ENCODE measurements around the gene FES. TPM values are rescaled to one million over a fixed set of nuclear protein-coding genes. Genes with fewer than 3 reads are reported as not detected.

The FES gene
- total and polyA plus RNA-seq, 2 of the 13 experiments (the other 11 are each of a cell fraction or from before 2014, with no cell fraction given) = 4.0 to 9.5 TPM

DNA sequence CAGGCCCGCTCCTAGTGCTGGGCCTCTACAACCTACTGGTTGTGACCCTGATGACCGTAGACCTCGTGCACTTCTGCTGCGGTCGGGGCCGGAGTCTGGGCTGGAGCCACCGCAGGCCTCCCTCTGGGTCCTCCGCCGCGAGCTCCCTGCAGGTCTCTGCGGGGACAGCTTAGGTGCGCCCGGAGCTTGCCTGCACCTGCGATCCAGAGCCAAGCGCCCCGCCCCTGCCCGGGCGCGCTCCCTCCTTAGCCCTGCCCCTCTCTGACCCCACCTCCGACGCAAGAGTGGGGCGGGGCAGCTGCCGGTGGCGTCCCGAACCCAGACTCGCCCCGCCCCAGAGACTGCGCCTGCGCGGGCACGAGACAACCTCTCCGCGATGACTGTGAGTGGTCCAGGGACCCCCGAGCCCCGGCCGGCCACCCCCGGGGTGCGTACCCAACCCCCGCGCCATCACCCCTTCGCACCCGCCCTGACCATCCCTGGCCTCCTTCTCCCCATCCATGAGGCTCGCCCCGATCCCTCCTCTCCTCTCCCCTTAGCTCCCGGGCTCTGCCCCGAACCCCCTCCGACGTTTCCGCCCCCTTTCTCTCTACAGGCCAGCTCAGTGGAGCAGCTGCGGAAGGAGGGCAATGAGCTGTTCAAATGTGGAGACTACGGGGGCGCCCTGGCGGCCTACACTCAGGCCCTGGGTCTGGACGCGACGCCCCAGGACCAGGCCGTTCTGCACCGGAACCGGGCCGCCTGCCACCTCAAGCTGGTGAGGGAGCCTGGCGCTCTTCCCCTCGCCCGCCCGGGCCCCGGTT, 50.8 kb downstream of the FES start, which contains the start of gene UNC45A (continued):
- TF ChIP-seq, protein P1, sequence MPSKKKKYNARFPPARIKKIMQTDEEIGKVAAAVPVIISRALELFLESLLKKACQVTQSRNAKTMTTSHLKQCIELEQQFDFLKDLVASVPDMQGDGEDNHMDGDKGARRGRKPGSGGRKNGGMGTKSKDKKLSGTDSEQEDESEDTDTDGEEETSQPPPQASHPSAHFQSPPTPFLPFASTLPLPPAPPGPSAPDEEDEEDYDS (CRISPR knock-in tag; IDR thresholded peaks at IDR 0.05) = peak; percentile 87
- TF ChIP-seq SALL2 (CRISPR knock-in tag; IDR thresholded peaks at IDR 0.05) = no peak
- TF ChIP-seq, protein P2, sequence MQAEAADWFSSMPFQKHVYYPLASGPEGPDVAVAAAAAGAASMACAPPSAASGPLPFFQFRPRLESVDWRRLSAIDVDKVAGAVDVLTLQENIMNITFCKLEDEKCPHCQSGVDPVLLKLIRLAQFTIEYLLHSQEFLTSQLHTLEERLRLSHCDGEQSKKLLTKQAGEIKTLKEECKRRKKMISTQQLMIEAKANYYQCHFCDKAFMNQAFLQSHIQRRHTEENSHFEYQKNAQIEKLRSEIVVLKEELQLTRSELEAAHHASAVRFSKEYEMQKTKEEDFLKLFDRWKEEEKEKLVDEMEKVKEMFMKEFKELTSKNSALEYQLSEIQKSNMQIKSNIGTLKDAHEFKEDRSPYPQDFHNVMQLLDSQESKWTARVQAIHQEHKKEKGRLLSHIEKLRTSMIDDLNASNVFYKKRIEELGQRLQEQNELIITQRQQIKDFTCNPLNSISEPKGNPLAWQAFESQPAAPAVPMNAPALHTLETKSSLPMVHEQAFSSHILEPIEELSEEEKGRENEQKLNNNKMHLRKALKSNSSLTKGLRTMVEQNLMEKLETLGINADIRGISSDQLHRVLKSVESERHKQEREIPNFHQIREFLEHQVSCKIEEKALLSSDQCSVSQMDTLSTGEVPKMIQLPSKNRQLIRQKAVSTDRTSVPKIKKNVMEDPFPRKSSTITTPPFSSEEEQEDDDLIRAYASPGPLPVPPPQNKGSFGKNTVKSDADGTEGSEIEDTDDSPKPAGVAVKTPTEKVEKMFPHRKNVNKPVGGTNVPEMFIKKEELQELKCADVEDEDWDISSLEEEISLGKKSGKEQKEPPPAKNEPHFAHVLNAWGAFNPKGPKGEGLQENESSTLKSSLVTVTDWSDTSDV (CRISPR knock-in tag; IDR thresholded peaks at IDR 0.05) = peak; percentile 54; the same call in 1 of the 2 replicates
- TF ChIP-seq TCF7L2 (IDR thresholded peaks at IDR 0.05; ENCODE audit: low read depth, low read length) = no peak
- peak; percentile 78; the same call in 1 of the 2 replicates for TF ChIP-seq NFKB2 (CRISPR knock-in tag; IDR thresholded peaks at IDR 0.05; ENCODE audit: borderline replicate concordance)
- TF ChIP-seq ZFY (CRISPR knock-in tag; IDR thresholded peaks at IDR 0.05) = peak; percentile 81
- TF ChIP-seq MIER3 (CRISPR knock-in tag; IDR thresholded peaks at IDR 0.05; ENCODE audit: borderline replicate concordance) = peak; percentile 38; the same call in 1 of the 2 replicates
- TF ChIP-seq PAWR (CRISPR knock-in tag; IDR thresholded peaks at IDR 0.05; ENCODE audit: borderline replicate concordance) = peak; percentile 26; the same call in 1 of the 2 replicates
- no peak for TF ChIP-seq REL (CRISPR knock-in tag; conservative IDR thresholded peaks at IDR 0.05)
- TF ChIP-seq, protein P3, sequence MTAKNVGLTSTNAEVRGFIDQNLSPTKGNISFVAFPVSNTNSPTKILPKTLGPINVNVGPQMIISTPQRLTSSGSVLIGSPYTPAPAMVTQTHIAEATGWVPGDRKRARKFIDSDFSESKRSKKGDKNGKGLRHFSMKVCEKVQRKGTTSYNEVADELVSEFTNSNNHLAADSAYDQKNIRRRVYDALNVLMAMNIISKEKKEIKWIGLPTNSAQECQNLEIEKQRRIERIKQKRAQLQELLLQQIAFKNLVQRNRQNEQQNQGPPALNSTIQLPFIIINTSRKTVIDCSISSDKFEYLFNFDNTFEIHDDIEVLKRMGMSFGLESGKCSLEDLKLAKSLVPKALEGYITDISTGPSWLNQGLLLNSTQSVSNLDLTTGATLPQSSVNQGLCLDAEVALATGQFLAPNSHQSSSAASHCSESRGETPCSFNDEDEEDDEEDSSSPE (CRISPR knock-in tag; IDR thresholded peaks at IDR 0.05) = peak; percentile 31; the same call in 1 of the 2 replicates
- peak; percentile 87 for TF ChIP-seq ZEB1 (IDR thresholded peaks at IDR 0.05; ENCODE audit: insufficient replicate concordance, low read depth)
- TF ChIP-seq FOXC1 (CRISPR knock-in tag; IDR thresholded peaks at IDR 0.05; ENCODE audit: borderline replicate concordance) = 0 out of 2 replicates have a peak, but pooled peaks have one; percentile 36
- peak; percentile 34; the same call in 1 of the 2 replicates for TF ChIP-seq DMAP1 (CRISPR knock-in tag; IDR thresholded peaks at IDR 0.05)
- TF ChIP-seq ERF (CRISPR knock-in tag; IDR thresholded peaks at IDR 0.05) = 0 out of 2 replicates have a peak, but pooled peaks have one; percentile 47
- TF ChIP-seq POLR2G (IDR thresholded peaks at IDR 0.05; ENCODE audit: low read depth, low read length) = peak; percentile 71
- TF ChIP-seq ZNF12 (CRISPR knock-in tag; IDR thresholded peaks at IDR 0.05) = no peak
- TF ChIP-seq, protein P4, sequence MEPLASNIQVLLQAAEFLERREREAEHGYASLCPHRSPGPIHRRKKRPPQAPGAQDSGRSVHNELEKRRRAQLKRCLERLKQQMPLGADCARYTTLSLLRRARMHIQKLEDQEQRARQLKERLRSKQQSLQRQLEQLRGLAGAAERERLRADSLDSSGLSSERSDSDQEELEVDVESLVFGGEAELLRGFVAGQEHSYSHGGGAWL (CRISPR knock-in tag; IDR thresholded peaks at IDR 0.05) = peak; percentile 62; the same call in 1 of the 2 replicates
- TF ChIP-seq RFXAP (CRISPR knock-in tag; IDR thresholded peaks at IDR 0.05; ENCODE audit: borderline replicate concordance) = peak; percentile 44; the same call in 1 of the 2 replicates
- no peak for TF ChIP-seq KAT2B (IDR thresholded peaks at IDR 0.05; ENCODE audit: borderline replicate concordance, low read depth, low read length)
- TF ChIP-seq RARA (CRISPR knock-in tag; IDR thresholded peaks at IDR 0.05) = peak; percentile 25; the same call in 1 of the 2 replicates
- 0 out of 2 replicates have a peak, but pooled peaks have one; percentile 46 for TF ChIP-seq SMAD9 (CRISPR knock-in tag; IDR thresholded peaks at IDR 0.05)
- TF ChIP-seq SP2 (CRISPR knock-in tag; IDR thresholded peaks at IDR 0.05) = 0 out of 2 replicates have a peak, but pooled peaks have one; percentile 14
- TF ChIP-seq SRY (CRISPR knock-in tag; IDR thresholded peaks at IDR 0.05) = peak; percentile 35; the same call in 1 of the 2 replicates
- TF ChIP-seq, protein P5, sequence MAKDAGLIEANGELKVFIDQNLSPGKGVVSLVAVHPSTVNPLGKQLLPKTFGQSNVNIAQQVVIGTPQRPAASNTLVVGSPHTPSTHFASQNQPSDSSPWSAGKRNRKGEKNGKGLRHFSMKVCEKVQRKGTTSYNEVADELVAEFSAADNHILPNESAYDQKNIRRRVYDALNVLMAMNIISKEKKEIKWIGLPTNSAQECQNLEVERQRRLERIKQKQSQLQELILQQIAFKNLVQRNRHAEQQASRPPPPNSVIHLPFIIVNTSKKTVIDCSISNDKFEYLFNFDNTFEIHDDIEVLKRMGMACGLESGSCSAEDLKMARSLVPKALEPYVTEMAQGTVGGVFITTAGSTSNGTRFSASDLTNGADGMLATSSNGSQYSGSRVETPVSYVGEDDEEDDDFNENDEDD (CRISPR knock-in tag; IDR thresholded peaks at IDR 0.05; ENCODE audit: borderline replicate concordance) = 0 out of 2 replicates have a peak, but pooled peaks have one; percentile 7

Measured in HepG2 (cell line).